Measurements from ENCODE around the gene MYO3B. TPM values are rescaled to one million over a fixed set of nuclear protein-coding genes. Genes with fewer than 3 reads are reported as not detected.

The MYO3B gene
- total RNA-seq, 1 donor from 2014 or later: 27.3 TPM

- Histone ChIP-seq H3K36me3 (no peaks in the 10 kb centered on the region), H3F3A (ENCODE audit: low read depth) (peaks cover 3% of the 10 kb centered on the region), H2AFZ (replicated peaks) (no peak overlapping the region), H3K27ac (no peak overlapping the region), H3K9me3 (ENCODE audit: low read depth) (no peaks in the 10 kb centered on the region), H3K4me1 (no peaks in the 10 kb centered on the region), H3K79me2 (ENCODE audit: low read depth) (no peaks in the 10 kb centered on the region), H3K27me3 (no peaks in the 10 kb centered on the region), H3K4me3 (no peak overlapping the region), H4K20me1 (ENCODE audit: low read depth) (no peaks in the 10 kb centered on the region), H3K9ac (no peak overlapping the region), H3K4me2 (no peak overlapping the region)
- DNase-seq (ENCODE audit: low spot score): no peak
- Mint-ChIP-seq H3K27me3 (ENCODE audit: insufficient read depth, low read depth) (no peaks in the 10 kb centered on the region), H3K4me3 (no peak overlapping the region), H3K4me1 (no peaks in the 10 kb centered on the region), H3K9me3 (no peaks in the 10 kb centered on the region), H3K27ac (no peak overlapping the region), H3K36me3 (no peaks in the 10 kb centered on the region)
- TF ChIP-seq EZH2phosphoT487 (IDR thresholded peaks at IDR 0.05) (no peak), EZH2 (IDR thresholded peaks at IDR 0.05) (no peak), CTCF (IDR thresholded peaks at IDR 0.05) (no peak)
These were observed 203.7 kb downstream of the MYO3B start for GRCh38 chr2:170381678-170382077.

GRCh38 chr2:170386554-170386953, 208.6 kb downstream of the MYO3B start:
- Histone ChIP-seq H3K9ac (no peak overlapping the region), H4K20me1 (ENCODE audit: low read depth) (no peaks in the 10 kb centered on the region), H3K79me2 (ENCODE audit: low read depth) (no peaks in the 10 kb centered on the region), H3K27me3 (no peaks in the 10 kb centered on the region), H3K36me3 (no peaks in the 10 kb centered on the region), H3K4me2 (no peak overlapping the region), H3K4me3 (no peak overlapping the region), H2AFZ (replicated peaks) (no peak overlapping the region), H3F3A (ENCODE audit: low read depth) (no peaks in the 10 kb centered on the region), H3K27ac (no peak overlapping the region), H3K4me1 (no peaks in the 10 kb centered on the region), H3K9me3 (ENCODE audit: low read depth) (no peaks in the 10 kb centered on the region)
- H3K9me3 Mint-ChIP-seq: no peaks in the 10 kb centered on the region
- no peak overlapping the region for H3K4me3 Mint-ChIP-seq
- peaks cover 9% of the 10 kb centered on the region for H3K4me1 Mint-ChIP-seq
- TF ChIP-seq EZH2phosphoT487 (IDR thresholded peaks at IDR 0.05): no peak
- TF ChIP-seq EZH2 (IDR thresholded peaks at IDR 0.05): no peak
- no peak for TF ChIP-seq CTCF (IDR thresholded peaks at IDR 0.05)
- H3K36me3 Mint-ChIP-seq: no peaks in the 10 kb centered on the region
- DNase-seq (ENCODE audit: low spot score): no peak
- no peak overlapping the region for H3K27ac Mint-ChIP-seq
- no peaks in the 10 kb centered on the region for H3K27me3 Mint-ChIP-seq (ENCODE audit: insufficient read depth, low read depth)

- no peak overlapping the region for H3K27ac Mint-ChIP-seq
- TF ChIP-seq EZH2phosphoT487 (IDR thresholded peaks at IDR 0.05) (no peak), EZH2 (IDR thresholded peaks at IDR 0.05) (no peak), CTCF (IDR thresholded peaks at IDR 0.05) (no peak)
- DNase-seq (ENCODE audit: low spot score): no peak
- H3K4me2 ChIP-seq: no peak overlapping the region
- H3K4me3 ChIP-seq: no peak overlapping the region
- no peak overlapping the region for H2AFZ ChIP-seq (replicated peaks)
- peaks cover 6% of the 10 kb centered on the region for H3K4me1 ChIP-seq
- no peaks in the 10 kb centered on the region for H3K9me3 Mint-ChIP-seq
- H3K4me3 Mint-ChIP-seq: no peak overlapping the region
- H3K36me3 ChIP-seq: no peaks in the 10 kb centered on the region
- no peak overlapping the region for H3K27ac ChIP-seq
- no peaks in the 10 kb centered on the region for H3K27me3 ChIP-seq
- H3F3A ChIP-seq (ENCODE audit: low read depth): no peaks in the 10 kb centered on the region
- peaks cover 22% of the 10 kb centered on the region for H3K4me1 Mint-ChIP-seq
- H3K9ac ChIP-seq: no peak overlapping the region
- no peaks in the 10 kb centered on the region for H3K9me3 ChIP-seq (ENCODE audit: low read depth)
- no peaks in the 10 kb centered on the region for H4K20me1 ChIP-seq (ENCODE audit: low read depth)
- peaks cover 2% of the 10 kb centered on the region for H3K27me3 Mint-ChIP-seq (ENCODE audit: insufficient read depth, low read depth)
- no peaks in the 10 kb centered on the region for H3K36me3 Mint-ChIP-seq
- H3K79me2 ChIP-seq (ENCODE audit: low read depth): no peaks in the 10 kb centered on the region
These were observed 213.1 kb downstream of the MYO3B start for GRCh38 chr2:170391018-170391417.
